Parathyroid adenoma (tissue), 2 donors: ENCODE measurements around the gene CCN6.
A peak's percentile ranks its signal among the peaks of the same experiment; 100 is the strongest.

Source experiments
- H2AFZ ChIP-seq: fragments of 300-600 bp; sonication (generic); one replicate; pipeline ENCODE4 v1.7.0; 2017; ENCODE audit warnings: antibody characterized with exemption, mild to moderate bottlenecking
- H3K27ac ChIP-seq: fragments of 300-600 bp; sonication (generic); one replicate; pipeline ENCODE4 v1.7.0; 2017
- H3K27me3 ChIP-seq: fragments of 300-600 bp; sonication (generic); one replicate; pipeline ENCODE4 v1.7.0; 2017; ENCODE audit warnings: low read length; ENCODE audit not compliant: control insufficient read depth, insufficient read depth
- H3K36me3 ChIP-seq: fragments of 300-600 bp; sonication (generic); one replicate; pipeline ENCODE4 v1.7.0; 2017; ENCODE audit warnings: low read length; ENCODE audit not compliant: control insufficient read depth, insufficient read depth
- H3K4me1 ChIP-seq: fragments of 300-600 bp; sonication (generic); one replicate; pipeline ENCODE4 v1.7.0; 2017; ENCODE audit warnings: control low read depth
- H3K4me2 ChIP-seq: fragments of 300-600 bp; sonication (generic); one replicate; pipeline ENCODE4 v1.7.0; 2017; ENCODE audit warnings: low read length
- H3K4me3 ChIP-seq: fragments of 300-600 bp; sonication (generic); one replicate; pipeline ENCODE4 v1.7.0; 2017; ENCODE audit warnings: low read depth, low read length
- H3K79me2 ChIP-seq: fragments of 300-600 bp; sonication (generic); one replicate; pipeline ENCODE4 v1.7.0; 2017; ENCODE audit warnings: control low read depth
- H3K9ac ChIP-seq: fragments of 300-600 bp; sonication (generic); one replicate; pipeline ENCODE4 v1.7.0; 2017; ENCODE audit warnings: mild to moderate bottlenecking
- H3K9me3 ChIP-seq: fragments of 300-600 bp; sonication (generic); one replicate; pipeline ENCODE4 v1.7.0; 2017; ENCODE audit warnings: low read length; ENCODE audit not compliant: control insufficient read depth
- TF ChIP-seq, protein P1 (sequence below): fragments of 300-600 bp; sonication (generic); IDR thresholded peaks from one replicate; pipeline ENCODE4 v1.7.0; 2017; ENCODE audit warnings: antibody characterized with exemption, mild to moderate bottlenecking
- donor health status: primary hyperparathyroidism.

The CCN6 gene

DNA sequence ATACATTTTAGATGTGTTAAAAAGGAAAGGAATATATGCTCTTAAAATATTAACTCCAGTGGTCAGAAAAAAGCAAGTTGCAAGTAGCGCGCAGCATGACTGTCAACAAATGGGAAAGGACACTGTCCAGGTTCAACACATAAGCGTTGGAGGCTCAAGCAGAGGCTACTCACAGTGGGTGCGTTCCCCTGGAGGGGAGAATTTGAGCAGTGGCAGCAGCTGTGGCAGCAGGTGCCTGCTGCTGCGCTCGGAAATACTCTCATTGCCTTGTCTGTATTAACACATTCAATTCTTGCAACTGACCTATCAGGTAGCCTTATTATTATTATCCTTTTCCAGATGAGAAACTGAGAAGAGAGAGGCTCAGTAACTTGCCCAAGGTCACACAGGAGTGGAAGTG, 21.9 kb upstream of the CCN6 start:
- H3K27me3 ChIP-seq, result no peaks in the 10 kb centered on the region
- H3K9ac ChIP-seq, result no peak overlapping the region
- TF ChIP-seq, protein P1, sequence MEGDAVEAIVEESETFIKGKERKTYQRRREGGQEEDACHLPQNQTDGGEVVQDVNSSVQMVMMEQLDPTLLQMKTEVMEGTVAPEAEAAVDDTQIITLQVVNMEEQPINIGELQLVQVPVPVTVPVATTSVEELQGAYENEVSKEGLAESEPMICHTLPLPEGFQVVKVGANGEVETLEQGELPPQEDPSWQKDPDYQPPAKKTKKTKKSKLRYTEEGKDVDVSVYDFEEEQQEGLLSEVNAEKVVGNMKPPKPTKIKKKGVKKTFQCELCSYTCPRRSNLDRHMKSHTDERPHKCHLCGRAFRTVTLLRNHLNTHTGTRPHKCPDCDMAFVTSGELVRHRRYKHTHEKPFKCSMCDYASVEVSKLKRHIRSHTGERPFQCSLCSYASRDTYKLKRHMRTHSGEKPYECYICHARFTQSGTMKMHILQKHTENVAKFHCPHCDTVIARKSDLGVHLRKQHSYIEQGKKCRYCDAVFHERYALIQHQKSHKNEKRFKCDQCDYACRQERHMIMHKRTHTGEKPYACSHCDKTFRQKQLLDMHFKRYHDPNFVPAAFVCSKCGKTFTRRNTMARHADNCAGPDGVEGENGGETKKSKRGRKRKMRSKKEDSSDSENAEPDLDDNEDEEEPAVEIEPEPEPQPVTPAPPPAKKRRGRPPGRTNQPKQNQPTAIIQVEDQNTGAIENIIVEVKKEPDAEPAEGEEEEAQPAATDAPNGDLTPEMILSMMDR, result no peak
- no peak overlapping the region for H3K4me3 ChIP-seq
- no peaks in the 10 kb centered on the region for H3K36me3 ChIP-seq
- H3K9me3 ChIP-seq, result no peaks in the 10 kb centered on the region
- no peak overlapping the region for H2AFZ ChIP-seq
- no peaks in the 10 kb centered on the region for H3K79me2 ChIP-seq
- H3K4me2 ChIP-seq, result no peak overlapping the region
- H3K4me1 ChIP-seq, result no peaks in the 10 kb centered on the region
- no peak overlapping the region for H3K27ac ChIP-seq

DNA sequence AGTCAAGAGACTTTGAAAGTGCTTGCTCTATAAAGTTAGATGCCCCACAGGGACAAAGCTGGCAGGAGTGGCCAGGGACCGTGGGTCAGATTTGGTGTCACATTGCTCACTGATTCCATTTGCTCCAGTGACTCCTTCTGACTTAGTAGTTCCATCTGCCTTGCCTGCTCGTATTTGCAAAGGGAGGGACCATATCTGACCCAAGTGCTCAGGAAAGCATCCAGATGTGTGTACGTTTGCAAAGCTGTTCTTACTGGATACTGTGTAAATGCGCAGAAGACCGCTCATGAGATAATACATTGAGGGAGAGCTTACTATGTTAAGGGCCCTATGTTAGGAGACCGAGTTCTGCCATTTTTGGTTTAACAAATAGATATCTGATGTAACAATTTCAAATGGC, 21.2 kb upstream of the CCN6 start:
- Histone ChIP-seq H3K4me3 (no peak overlapping the region), H3K4me2 (no peak overlapping the region), H3K27me3 (no peaks in the 10 kb centered on the region), H3K9ac (no peak overlapping the region), H3K36me3 (no peaks in the 10 kb centered on the region), H3K4me1 (no peaks in the 10 kb centered on the region), H3K79me2 (no peaks in the 10 kb centered on the region), H3K27ac (no peak overlapping the region), H2AFZ (no peak overlapping the region), H3K9me3 (no peaks in the 10 kb centered on the region)
- TF ChIP-seq, protein P1, result no peak

- no peaks in the 10 kb centered on the region for H3K27me3 ChIP-seq
- H3K27ac ChIP-seq, result no peak overlapping the region
- no peaks in the 10 kb centered on the region for H3K36me3 ChIP-seq
- no peaks in the 10 kb centered on the region for H3K4me1 ChIP-seq
- no peak overlapping the region for H3K9ac ChIP-seq
- H3K79me2 ChIP-seq, result no peaks in the 10 kb centered on the region
- no peaks in the 10 kb centered on the region for H3K9me3 ChIP-seq
- peak overlapping the region; percentile 40 for H2AFZ ChIP-seq
- no peak overlapping the region for H3K4me2 ChIP-seq
- TF ChIP-seq, protein P1, result no peak
- H3K4me3 ChIP-seq, result no peak overlapping the region
These were observed 19.9 kb upstream of the CCN6 start for GRCh38 chr6:112033791-112034615.

DNA sequence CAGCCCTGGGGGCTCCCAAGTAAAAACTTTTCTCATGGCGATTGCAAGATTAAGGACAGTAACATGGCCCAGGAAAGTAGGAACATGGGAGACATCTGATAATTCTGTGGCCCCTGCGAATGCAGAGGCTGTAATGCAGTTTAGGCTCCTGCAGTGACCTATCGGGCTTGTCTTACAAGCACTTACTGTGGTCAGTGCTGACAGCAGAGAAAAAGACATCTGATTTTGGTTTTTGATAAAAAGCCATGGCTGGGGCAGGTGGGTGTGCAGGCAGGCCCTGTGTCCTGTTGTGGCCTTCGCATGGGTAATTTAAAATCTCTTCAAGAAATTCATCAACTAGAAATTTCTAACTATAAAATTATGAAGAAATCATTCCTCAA, 19.3 kb upstream of the CCN6 start:
- no peak overlapping the region for H3K27ac ChIP-seq
- no peaks in the 10 kb centered on the region for H3K27me3 ChIP-seq
- no peak overlapping the region for H3K4me3 ChIP-seq
- H3K4me1 ChIP-seq, result no peaks in the 10 kb centered on the region
- peak overlapping the region; percentile 40 for H2AFZ ChIP-seq
- H3K36me3 ChIP-seq, result no peaks in the 10 kb centered on the region
- H3K4me2 ChIP-seq, result no peak overlapping the region
- H3K79me2 ChIP-seq, result no peaks in the 10 kb centered on the region
- TF ChIP-seq, protein P1, result no peak
- H3K9me3 ChIP-seq, result no peaks in the 10 kb centered on the region
- H3K9ac ChIP-seq, result no peak overlapping the region

- no peak overlapping the region for H3K4me3 ChIP-seq
- H3K4me1 ChIP-seq, result no peaks in the 10 kb centered on the region
- H2AFZ ChIP-seq, result no peak overlapping the region
- TF ChIP-seq, protein P1, result no peak
- no peaks in the 10 kb centered on the region for H3K27me3 ChIP-seq
- no peak overlapping the region for H3K9ac ChIP-seq
- H3K4me2 ChIP-seq, result no peak overlapping the region
- H3K36me3 ChIP-seq, result no peaks in the 10 kb centered on the region
- H3K79me2 ChIP-seq, result no peaks in the 10 kb centered on the region
- H3K27ac ChIP-seq, result no peak overlapping the region
- no peaks in the 10 kb centered on the region for H3K9me3 ChIP-seq
These were observed 17.7 kb upstream of the CCN6 start for GRCh38 chr6:112036088-112036637.
